ENCODE data around the gene BEAN1. TPM values are rescaled to one million over a fixed set of nuclear protein-coding genes. Genes with fewer than 3 reads are reported as not detected.

Gene BEAN1
- total and polyA plus RNA-seq, 9 of the 15 experiments (the other 6 are each of a cell fraction or from before 2014, with no cell fraction given) = not detected

- H2AFZ ChIP-seq (ENCODE audit: low read depth, low read length) = no peak overlapping the region
- CTCF ChIA-PET (ENCODE audit: low intra/inter-chr PET ratio) = no interaction called here
- BruUV-seq (replicated peaks) = no TSS peak
- H3K9me1 ChIP-seq (ENCODE audit: control insufficient read depth, insufficient read depth, low read length) = no peaks in the 10 kb centered on the region
- no peak overlapping the region for H3K9ac ChIP-seq (ENCODE audit: insufficient read depth in 1 of 2, low read depth in 2 of 2, low read length in 2 of 2)
- H3K79me2 ChIP-seq (ENCODE audit: control insufficient read depth, insufficient read depth, low read length) = no peaks in the 10 kb centered on the region
- DNase-seq (ENCODE audit: extremely low read depth in 1 of 4, low spot score in 3 of 4) (no peak), FAIRE-seq (no peak), ATAC-seq (peak; percentile 85)
- H4K20me1 ChIP-seq (replicated peaks; ENCODE audit: control insufficient read depth, insufficient read depth, low read length) = no peaks in the 10 kb centered on the region
- H3K27me3 ChIP-seq (ENCODE audit: control insufficient read depth in 2 of 2, insufficient read depth in 2 of 2, low read length in 2 of 2) = no peaks in the 10 kb centered on the region
- POLR2A ChIA-PET = interaction anchor here (0.6 to 1.9 kb wide), 2 partner anchors 9 to 657 kb away, joined by 3 to 8 read pairs; partner anchors contain the start of gene TRADD
- H3K4me1 ChIP-seq (replicated peaks in 1 of 2; ENCODE audit: control insufficient read depth in 2 of 2, insufficient read depth in 2 of 2, low read length in 2 of 2) = no peaks in the 10 kb centered on the region
- no peak overlapping the region for H3K4me2 ChIP-seq (ENCODE audit: insufficient read depth, low read length)
- intact Hi-C loops (cut with micrococcal nuclease) (no loop called here), in situ Hi-C loops (cut with MboI) (no loop called here)
- H3K9me3 ChIP-seq (replicated peaks; ENCODE audit: control insufficient read depth, insufficient read depth, low read depth, low read length) = no peaks in the 10 kb centered on the region
- no peak overlapping the region for H3K4me3 ChIP-seq
- no peaks in the 10 kb centered on the region for H3K36me3 ChIP-seq (ENCODE audit: control insufficient read depth, insufficient read depth, low read length)
- no peak overlapping the region for H3K27ac ChIP-seq (ENCODE audit: extremely low read depth, low read depth, low read length)
- WGBS (ENCODE audit: insufficient coverage, low coverage, missing lambda C conversion rate) = 25% methylated on average over 12 of the region's 12 CpGs
- TF ChIP-seq ATF4 (CRISPR knock-in tag; IDR thresholded peaks at IDR 0.05) = no peak
- TF ChIP-seq ATF7 (IDR thresholded peaks at IDR 0.05) = peak; percentile 45
- TF ChIP-seq CEBPG (CRISPR knock-in tag; IDR thresholded peaks at IDR 0.05) = peak; percentile 77
- peak; percentile 84 to 86 for TF ChIP-seq CEBPG (tag; conservative IDR thresholded peaks at IDR 0.05 in 1 of 2, IDR thresholded peaks at IDR 0.05 in 1 of 2)
- TF ChIP-seq ZNF175 (CRISPR knock-in tag; IDR thresholded peaks at IDR 0.05; ENCODE audit: low read depth) = 0 out of 2 replicates have a peak, but pooled peaks have one; percentile 17
- TF ChIP-seq ZBTB26 (CRISPR knock-in tag; IDR thresholded peaks at IDR 0.05) = 0 out of 2 replicates have a peak, but pooled peaks have one; percentile 19
- peak; percentile 91 for TF ChIP-seq ATF3 (IDR thresholded peaks at IDR 0.05)
- TF ChIP-seq ATF3 (CRISPR knock-in tag; conservative IDR thresholded peaks at IDR 0.05) = no peak
- TF ChIP-seq RAD51 (IDR thresholded peaks at IDR 0.05; ENCODE audit: borderline replicate concordance, low read depth) = peak; percentile 36; the same call in 1 of the 2 replicates
- peak; percentile 76 for TF ChIP-seq CEBPB (tag; IDR thresholded peaks at IDR 0.05)
- peak; percentile 65; the same call in 1 of the 2 replicates for TF ChIP-seq JUND (IDR thresholded peaks at IDR 0.05; ENCODE audit: borderline replicate concordance, low read depth, low read length)
- no peak for TF ChIP-seq JUND (tag; IDR thresholded peaks at IDR 0.05; ENCODE audit: borderline replicate concordance, low read depth, low read length)
- no peak for TF ChIP-seq ZBED1 (IDR thresholded peaks at IDR 0.05)
- no peak for TF ChIP-seq ZNF324 (CRISPR knock-in tag; IDR thresholded peaks at IDR 0.05)
- TF ChIP-seq USF2 (CRISPR knock-in tag; IDR thresholded peaks at IDR 0.05) = 0 out of 2 replicates have a peak, but pooled peaks have one; percentile 14
- TF ChIP-seq NFATC3 (IDR thresholded peaks at IDR 0.05) = no peak
- TF ChIP-seq NR2C2 (CRISPR knock-in tag; IDR thresholded peaks at IDR 0.05) = no peak
- TF ChIP-seq NR2C2 (tag; IDR thresholded peaks at IDR 0.05) = 0 out of 2 replicates have a peak, but pooled peaks have one; percentile 23
- TF ChIP-seq ZNF311 (CRISPR knock-in tag; IDR thresholded peaks at IDR 0.05) = no peak
These were observed 75.2 kb downstream of the BEAN1 start for GRCh38 chr16:66502020-66502913.

All from K562 (cell line).